HEK293 (cell line): ENCODE results near the gene MLXIPL.

Experiments
- CTCF ChIA-PET: fragments of 350-600 bp; formaldehyde crosslinking; extraction: SDS; loops from one replicate; lab custom pipeline; 2021; ENCODE audit warnings: antibody characterized with exemption; lab: Yijun Ruan, JAX
- POLR2A ChIA-PET: fragments of 300-600 bp; formaldehyde crosslinking; extraction: SDS; loops from one replicate; lab custom pipeline; 2020; ENCODE audit warnings: antibody characterized with exemption, inconsistent platforms; lab: Yijun Ruan, JAX
- H3K27ac ChIP-seq: fragments of 200-500 bp; sonication (Bioruptor generic); 2 replicates; pipeline ENCODE4 v1.5.1; 2014; ENCODE audit warnings: low read depth, low read length, control low read depth, inconsistent platforms; ENCODE audit errors: extremely low read depth
- H3K36me3 ChIP-seq, 2 experiments: fragments of 200-500 bp in 1 of 2; sonication (Bioruptor generic) in 1 of 2; 1 replicate in 1 of 2; 2 replicates in 1 of 2; pipeline ENCODE4 v1.5.1; 2014 to 2017; ENCODE audit warnings: inconsistent platforms in 2 of 2, low read length in 2 of 2; ENCODE audit not compliant: control insufficient read depth in 2 of 2, insufficient read depth in 1 of 2
- H3K4me1 ChIP-seq: fragments of 200-500 bp; sonication (Bioruptor generic); 2 replicates; pipeline ENCODE4 v1.5.1; 2014; ENCODE audit warnings: mild to moderate bottlenecking, low read length, inconsistent platforms; ENCODE audit not compliant: control insufficient read depth, insufficient read depth
- H3K4me3 ChIP-seq: 2 replicates; pipeline ENCODE4 v1.5.1; 2011; ENCODE audit warnings: low read depth, mild to moderate bottlenecking, control low read depth, low read length, moderate library complexity
- H3K9me3 ChIP-seq: fragments of 200-500 bp; sonication (Bioruptor generic); 2 replicates; pipeline ENCODE4 v1.5.1; 2014; ENCODE audit warnings: low read depth, low read length, inconsistent platforms; ENCODE audit not compliant: control insufficient read depth, insufficient read depth
- BCL11B ChIP-seq: fragments of 450-650 bp; formaldehyde crosslinking; IDR thresholded peaks from 2 replicates; pipeline ENCODE4 v1.5.1; 2016; ENCODE audit warnings: low read depth, missing biosample characterization, missing genetic modification characterization
- EGR2 ChIP-seq: fragments of 450-650 bp; formaldehyde crosslinking; IDR thresholded peaks from 2 replicates; pipeline ENCODE4 v1.5.1; 2016; ENCODE audit warnings: low read depth, missing biosample characterization, missing genetic modification characterization
- GLI4 ChIP-seq: fragments of 450-650 bp; formaldehyde crosslinking; IDR thresholded peaks from 2 replicates; pipeline ENCODE4 v1.5.1; 2016; ENCODE audit warnings: missing biosample characterization, missing genetic modification characterization
- GLIS2 ChIP-seq: fragments of 450-650 bp; formaldehyde crosslinking; IDR thresholded peaks from 2 replicates; pipeline ENCODE4 v1.5.1; 2016; ENCODE audit warnings: missing biosample characterization, missing genetic modification characterization
- HIC1 ChIP-seq: fragments of 450-650 bp; formaldehyde crosslinking; IDR thresholded peaks from 2 replicates; pipeline ENCODE4 v1.5.1; 2016; ENCODE audit warnings: missing biosample characterization, missing genetic modification characterization
- KLF17 ChIP-seq: fragments of 450-650 bp; formaldehyde crosslinking; IDR thresholded peaks from 2 replicates; pipeline ENCODE4 v1.5.1; 2016; ENCODE audit warnings: missing biosample characterization, missing genetic modification characterization
- KLF9 ChIP-seq: fragments of 450-650 bp; formaldehyde crosslinking; IDR thresholded peaks from 2 replicates; pipeline ENCODE4 v1.5.1; 2016; ENCODE audit warnings: missing biosample characterization, missing genetic modification characterization, low read depth
- MEIS1 ChIP-seq: sonication (generic); formaldehyde crosslinking; IDR thresholded peaks from 2 replicates; pipeline ENCODE4 v1.8.1; 2022; ENCODE audit warnings: missing genetic modification reagents, mild to moderate bottlenecking, borderline replicate concordance
- PATZ1 ChIP-seq: fragments of 450-650 bp; formaldehyde crosslinking; IDR thresholded peaks from 2 replicates; pipeline ENCODE4 v1.5.1; 2016; ENCODE audit warnings: missing biosample characterization, missing genetic modification characterization
- YY2 ChIP-seq: fragments of 450-650 bp; formaldehyde crosslinking; IDR thresholded peaks from 2 replicates; pipeline ENCODE4 v1.5.1; 2016; ENCODE audit warnings: missing biosample characterization, missing genetic modification characterization
- ZBTB20 ChIP-seq: fragments of 450-650 bp; formaldehyde crosslinking; IDR thresholded peaks from 2 replicates; pipeline ENCODE4 v1.5.1; 2016; ENCODE audit warnings: missing biosample characterization, missing genetic modification characterization
- ZBTB26 ChIP-seq: fragments of 450-650 bp; formaldehyde crosslinking; optimal IDR thresholded peaks from 2 replicates; pipeline ENCODE3; 2016; ENCODE audit warnings: missing biosample characterization, mild to moderate bottlenecking, missing genetic modification characterization
- ZBTB44 ChIP-seq: fragments of 450-650 bp; IDR thresholded peaks from 2 replicates; pipeline ENCODE4 v1.5.1; 2018; ENCODE audit warnings: missing biosample characterization, mild to moderate bottlenecking, missing genetic modification characterization
- ZEB2 ChIP-seq: fragments of 450-650 bp; formaldehyde crosslinking; IDR thresholded peaks from 2 replicates; pipeline ENCODE4 v1.5.1; 2016; ENCODE audit warnings: missing biosample characterization, missing genetic modification characterization
- ZFHX2 ChIP-seq: fragments of 450-650 bp; formaldehyde crosslinking; conservative IDR thresholded peaks from 2 replicates; pipeline ENCODE4 v1.5.1; 2016; ENCODE audit warnings: missing biosample characterization, missing genetic modification characterization
- ZIC2 ChIP-seq: fragments of 450-650 bp; formaldehyde crosslinking; IDR thresholded peaks from 2 replicates; pipeline ENCODE4 v1.5.1; 2016; ENCODE audit warnings: missing biosample characterization, missing genetic modification characterization
- ZNF146 ChIP-seq: fragments of 450-650 bp; formaldehyde crosslinking; IDR thresholded peaks from 2 replicates; pipeline ENCODE4 v1.5.1; 2016; ENCODE audit warnings: missing biosample characterization, missing genetic modification characterization
- ZNF324 ChIP-seq: fragments of 450-650 bp; formaldehyde crosslinking; IDR thresholded peaks from 2 replicates; pipeline ENCODE4 v1.5.1; 2016; ENCODE audit warnings: missing biosample characterization, missing genetic modification characterization
- ZNF341 ChIP-seq: fragments of 450-650 bp; formaldehyde crosslinking; IDR thresholded peaks from 2 replicates; pipeline ENCODE4; 2016; ENCODE audit warnings: low read depth, missing biosample characterization, missing genetic modification characterization
- ZNF423 ChIP-seq: fragments of 450-650 bp; formaldehyde crosslinking; IDR thresholded peaks from 2 replicates; pipeline ENCODE4 v1.5.1; 2016; ENCODE audit warnings: missing biosample characterization, missing genetic modification characterization
- ZNF580 ChIP-seq: fragments of 450-650 bp; formaldehyde crosslinking; IDR thresholded peaks from 2 replicates; pipeline ENCODE4 v1.5.1; 2016; ENCODE audit warnings: missing biosample characterization, missing genetic modification characterization
- ZNF660 ChIP-seq: fragments of 450-650 bp; IDR thresholded peaks from 2 replicates; pipeline ENCODE4 v1.5.1; 2018; ENCODE audit warnings: missing biosample characterization, mild to moderate bottlenecking, missing genetic modification characterization
- ZNF704 ChIP-seq: fragments of 450-650 bp; formaldehyde crosslinking; IDR thresholded peaks from 2 replicates; pipeline ENCODE4 v1.5.1; 2016; ENCODE audit warnings: missing biosample characterization, missing genetic modification characterization
- ZNF76 ChIP-seq: fragments of 450-650 bp; formaldehyde crosslinking; IDR thresholded peaks from 2 replicates; pipeline ENCODE4; 2016; ENCODE audit warnings: low read depth, missing biosample characterization, missing genetic modification characterization, borderline replicate concordance
- ZNF776 ChIP-seq: fragments of 450-650 bp; formaldehyde crosslinking; IDR thresholded peaks from 2 replicates; pipeline ENCODE4 v1.5.0; 2017; ENCODE audit warnings: missing biosample characterization, missing genetic modification characterization, borderline replicate concordance
- ZXDB ChIP-seq: fragments of 450-650 bp; formaldehyde crosslinking; IDR thresholded peaks from 2 replicates; pipeline ENCODE4 v1.5.1; 2016; ENCODE audit warnings: missing biosample characterization, missing genetic modification characterization

The MLXIPL gene

GRCh38 chr7:73557397-73558257 is 66.7 kb downstream of the MLXIPL start, which contains the start of gene BCL7B:
Gene BCL7B, minus strand, starts transcription at chr7:73557690. Its CDS starts 112 bp downstream, at chr7:73557578.
- peaks cover 6 to 7% of the 10 kb centered on the region in 2 experiments; a peak in 2 of 3 replicates for H3K36me3 ChIP-seq
- H3K4me1 ChIP-seq = peaks cover 3% of the 10 kb centered on the region; the same call in 1 of the 2 replicates
- H3K4me3 ChIP-seq = peak within 1 kb of the TSS; percentile 94
- H3K27ac ChIP-seq = peak within 1 kb of the TSS; percentile 96
- POLR2A ChIA-PET = interaction anchor here (0.6 to 2.5 kb wide), 6 partner anchors 8 to 133 kb away, joined by 3 to 24 read pairs (median 4); partner anchors contain the start of genes BAZ1B and TBL2
- CTCF ChIA-PET = interaction anchor here (0.5 to 1.0 kb wide), 2 partner anchors 15 to 40 kb away, joined by 3 read pairs; no protein-coding TSS in a partner anchor
- no peaks in the 10 kb centered on the region for H3K9me3 ChIP-seq
- TF ChIP-seq ZIC2 (0 out of 2 replicates have a peak, but pooled peaks have one; percentile 25), BCL11B (tag by site-specific recombination) (peak; percentile 25; the same call in 1 of the 2 replicates), YY2 (tag by site-specific recombination) (peak; percentile 50; the same call in 1 of the 2 replicates), ZNF76 (peak; percentile 49; the same call in 1 of the 2 replicates), ZNF423 (tag by site-specific recombination) (peak; percentile 53; the same call in 1 of the 2 replicates), KLF17 (tag by site-specific recombination) (peak; percentile 51; the same call in 1 of the 2 replicates), KLF9 (tag by site-specific recombination) (0 out of 2 replicates have a peak, but pooled peaks have one; percentile 21), ZXDB (tag by site-specific recombination) (peak; percentile 100), ZNF660 (0 out of 2 replicates have a peak, but pooled peaks have one; percentile 15), PATZ1 (0 out of 2 replicates have a peak, but pooled peaks have one; percentile 61), ZBTB20 (peak; percentile 45; the same call in 1 of the 2 replicates), GLIS2 (peak; percentile 57; the same call in 1 of the 2 replicates), ZBTB26 (tag by site-specific recombination) (peak; percentile 77), EGR2 (tag by site-specific recombination) (peak; percentile 82), ZNF704 (peak; percentile 94), GLI4 (tag by site-specific recombination) (0 out of 2 replicates have a peak, but pooled peaks have one; percentile 53), ZNF324 (tag by site-specific recombination) (peak; percentile 28; the same call in 1 of the 2 replicates), MEIS1 (CRISPR knock-in tag) (no peak), ZNF776 (no peak), ZNF580 (tag by site-specific recombination) (peak; percentile 58; the same call in 1 of the 2 replicates), HIC1 (peak; percentile 43; the same call in 1 of the 2 replicates), ZNF146 (tag by site-specific recombination) (peak; percentile 96), ZFHX2 (tag by site-specific recombination) (peak; percentile 79), ZNF341 (tag by site-specific recombination) (peak; percentile 30; the same call in 1 of the 2 replicates), ZEB2 (tag by site-specific recombination) (0 out of 2 replicates have a peak, but pooled peaks have one; percentile 32), ZBTB44 (tag by site-specific recombination) (no peak)
